HEK293 (cell line): Measurements from ENCODE around the gene ST3GAL2.

ENCODE experiments used
- CTCF ChIA-PET: fragments of 350-600 bp; formaldehyde crosslinking; extraction: SDS; loops from one replicate; lab custom pipeline; 2021; ENCODE audit warnings: antibody characterized with exemption; lab: Yijun Ruan, JAX
- POLR2A ChIA-PET: fragments of 300-600 bp; formaldehyde crosslinking; extraction: SDS; loops from one replicate; lab custom pipeline; 2020; ENCODE audit warnings: antibody characterized with exemption, inconsistent platforms; lab: Yijun Ruan, JAX
- H3K27ac ChIP-seq: fragments of 200-500 bp; sonication (Bioruptor generic); 2 replicates; pipeline ENCODE4 v1.5.1; 2014; ENCODE audit warnings: low read depth, low read length, control low read depth, inconsistent platforms; ENCODE audit errors: extremely low read depth
- H3K36me3 ChIP-seq, 2 experiments: fragments of 200-500 bp in 1 of 2; sonication (Bioruptor generic) in 1 of 2; 1 replicate in 1 of 2; 2 replicates in 1 of 2; pipeline ENCODE4 v1.5.1; 2014 to 2017; ENCODE audit warnings: inconsistent platforms in 2 of 2, low read length in 2 of 2; ENCODE audit not compliant: control insufficient read depth in 2 of 2, insufficient read depth in 1 of 2
- H3K4me1 ChIP-seq: fragments of 200-500 bp; sonication (Bioruptor generic); 2 replicates; pipeline ENCODE4 v1.5.1; 2014; ENCODE audit warnings: mild to moderate bottlenecking, low read length, inconsistent platforms; ENCODE audit not compliant: control insufficient read depth, insufficient read depth
- H3K4me3 ChIP-seq: 2 replicates; pipeline ENCODE4 v1.5.1; 2011; ENCODE audit warnings: low read depth, mild to moderate bottlenecking, control low read depth, low read length, moderate library complexity
- H3K9me3 ChIP-seq: fragments of 200-500 bp; sonication (Bioruptor generic); 2 replicates; pipeline ENCODE4 v1.5.1; 2014; ENCODE audit warnings: low read depth, low read length, inconsistent platforms; ENCODE audit not compliant: control insufficient read depth, insufficient read depth
- ATF2 ChIP-seq: fragments of 450-650 bp; formaldehyde crosslinking; IDR thresholded peaks from 2 replicates; pipeline ENCODE4 v1.5.1; 2016; ENCODE audit warnings: missing biosample characterization, missing genetic modification characterization, low read depth
- GLIS2 ChIP-seq: fragments of 450-650 bp; formaldehyde crosslinking; IDR thresholded peaks from 2 replicates; pipeline ENCODE4 v1.5.1; 2016; ENCODE audit warnings: missing biosample characterization, missing genetic modification characterization
- MZF1 ChIP-seq: fragments of 450-650 bp; formaldehyde crosslinking; IDR thresholded peaks from 2 replicates; pipeline ENCODE4 v1.5.1; 2017; ENCODE audit warnings: missing biosample characterization, missing genetic modification characterization, borderline replicate concordance
- PRDM6 ChIP-seq: fragments of 450-650 bp; formaldehyde crosslinking; IDR thresholded peaks from 2 replicates; pipeline ENCODE4 v1.5.1; 2017; ENCODE audit warnings: missing biosample characterization, missing genetic modification characterization
- SETDB1 ChIP-seq: IDR thresholded peaks from one replicate; pipeline ENCODE4 v1.6.1; 2017; ENCODE audit warnings: mild to moderate bottlenecking, low read length, moderate library complexity, mixed read lengths; ENCODE audit not compliant: insufficient read length
- ZBTB11 ChIP-seq: fragments of 450-650 bp; formaldehyde crosslinking; conservative IDR thresholded peaks from 2 replicates; pipeline ENCODE4 v1.5.1; 2016; ENCODE audit warnings: low read depth, missing biosample characterization, missing genetic modification characterization
- ZBTB17 ChIP-seq: fragments of 450-650 bp; formaldehyde crosslinking; IDR thresholded peaks from 2 replicates; pipeline ENCODE4 v1.5.1; 2016; ENCODE audit warnings: missing biosample characterization, missing genetic modification characterization
- ZBTB26 ChIP-seq: fragments of 450-650 bp; formaldehyde crosslinking; optimal IDR thresholded peaks from 2 replicates; pipeline ENCODE3; 2016; ENCODE audit warnings: missing biosample characterization, mild to moderate bottlenecking, missing genetic modification characterization
- ZFP41 ChIP-seq: fragments of 450-650 bp; formaldehyde crosslinking; IDR thresholded peaks from 2 replicates; pipeline ENCODE4 v1.5.1; 2016; ENCODE audit warnings: missing biosample characterization, missing genetic modification characterization, borderline replicate concordance
- ZNF132 ChIP-seq: fragments of 450-650 bp; formaldehyde crosslinking; IDR thresholded peaks from 2 replicates; pipeline ENCODE4 v1.5.1; 2017; ENCODE audit warnings: missing biosample characterization, missing genetic modification characterization, borderline replicate concordance
- ZNF221 ChIP-seq: fragments of 450-650 bp; formaldehyde crosslinking; IDR thresholded peaks from 2 replicates; pipeline ENCODE4 v1.5.1; 2017; ENCODE audit warnings: missing biosample characterization, missing genetic modification characterization, borderline replicate concordance
- ZNF302 ChIP-seq: fragments of 450-650 bp; formaldehyde crosslinking; IDR thresholded peaks from 2 replicates; pipeline ENCODE4 v1.5.1; 2016; ENCODE audit warnings: missing biosample characterization, missing genetic modification characterization, low read depth
- ZNF416 ChIP-seq: fragments of 450-650 bp; formaldehyde crosslinking; IDR thresholded peaks from 2 replicates; pipeline ENCODE4 v1.5.1; 2016; ENCODE audit warnings: missing biosample characterization, missing genetic modification characterization
- ZNF426 ChIP-seq: fragments of 450-650 bp; formaldehyde crosslinking; IDR thresholded peaks from 2 replicates; pipeline ENCODE4 v1.5.1; 2017; ENCODE audit warnings: missing biosample characterization, missing genetic modification characterization, mild to moderate bottlenecking, inconsistent platforms, moderate library complexity
- ZNF558 ChIP-seq: fragments of 450-650 bp; formaldehyde crosslinking; IDR thresholded peaks from 2 replicates; pipeline ENCODE4 v1.5.1; 2016; ENCODE audit warnings: missing biosample characterization, missing genetic modification characterization
- ZNF560 ChIP-seq: fragments of 450-650 bp; formaldehyde crosslinking; IDR thresholded peaks from 2 replicates; pipeline ENCODE4 v1.5.1; 2017; ENCODE audit warnings: missing biosample characterization, missing genetic modification characterization, borderline replicate concordance
- ZNF626 ChIP-seq: fragments of 450-650 bp; sonication (Bioruptor Pico); formaldehyde crosslinking; IDR thresholded peaks from 2 replicates; pipeline ENCODE4 v1.5.1; 2018; ENCODE audit warnings: missing biosample characterization, missing genetic modification characterization, inconsistent platforms
- ZNF791 ChIP-seq: fragments of 450-650 bp; formaldehyde crosslinking; IDR thresholded peaks from 2 replicates; pipeline ENCODE4 v1.5.1; 2016; ENCODE audit warnings: missing biosample characterization, missing genetic modification characterization

ST3GAL2 gene

GRCh38 chr16:70399381-70399780, 39.5 kb downstream of the ST3GAL2 start (continued):
- no peak for TF ChIP-seq ZBTB26
- no peak for TF ChIP-seq MZF1 (tag by site-specific recombination)

- Histone ChIP-seq H3K36me3 (peaks cover 0 to 55% of the 10 kb centered on the region in 2 experiments; a peak in 1 of 3 replicates), H3K4me1 (no peaks in the 10 kb centered on the region)
- TF ChIP-seq ZNF426 (no peak), SETDB1 (no peak), ATF2 (tag by site-specific recombination) (no peak), ZNF558 (tag by site-specific recombination) (no peak), ZNF221 (tag by site-specific recombination) (no peak), ZBTB11 (no peak), GLIS2 (tag by site-specific recombination) (no peak), PRDM6 (no peak), ZBTB17 (tag by site-specific recombination) (no peak), ZNF132 (no peak), ZNF626 (tag by site-specific recombination) (no peak), ZNF791 (tag by site-specific recombination) (no peak), ZFP41 (tag by site-specific recombination) (no peak), ZNF560 (tag by site-specific recombination) (no peak), ZNF302 (tag by site-specific recombination) (no peak), ZNF416 (tag by site-specific recombination) (no peak)
- TF ChIP-seq, all 188 proteins: peak for 0
- Histone ChIP-seq H3K27ac (no peak overlapping the region), H3K9me3 (no peaks in the 10 kb centered on the region), H3K4me3 (no peak overlapping the region)
- CTCF ChIA-PET: no interaction called here
- POLR2A ChIA-PET: interaction anchor here (1.0 kb wide), 1 partner anchor 17 kb away, joined by 4 read pairs; no protein-coding TSS in a partner anchor
Observed at GRCh38 chr16:70398177-70398743, 40.6 kb downstream of the ST3GAL2 start.
